T-cell (primary cell): Measurements from ENCODE around the gene ZNHIT1. TPM values are rescaled to one million over a fixed set of nuclear protein-coding genes. Genes with fewer than 3 reads are reported as not detected.
A peak's percentile ranks its signal among the peaks of the same experiment; 100 is the strongest.

Experiments
- ATAC-seq, 4 experiments: fragments of 200-7000 bp in 3 of 4; fragments of 150-1000 bp in 1 of 4; cut with Tn5 transposase; replicated peaks in 1 of 4; 1 replicate in 3 of 4; 2 replicates in 1 of 4; pipeline ENCODE4 v1.10.0; 2021; ENCODE audit warnings: moderate library complexity in 3 of 4, mild to moderate bottlenecking in 2 of 4, moderate number of reproducible peaks in 1 of 4
- CTCF ChIA-PET, 2 donors: fragments of 300-600 bp; sonication (Branson Sonifier 250); formaldehyde crosslinking; loops; one replicate each; lab custom pipeline; 2022; ENCODE audit warnings: antibody characterized with exemption in 2 of 2; lab: Charles Lee
- POLR2A ChIA-PET, 2 donors: fragments of 300-600 bp; sonication (Branson Sonifier 250); formaldehyde crosslinking; loops; one replicate each; lab custom pipeline; 2022; ENCODE audit warnings: antibody characterized with exemption in 2 of 2; lab: Charles Lee
- DNase-seq, 35 experiments: peaks; one replicate each; pipeline versions ENCODE4 v3.0.0 to v3.0.0-alpha.2; 2013 to 2023
- H3K27ac ChIP-seq: one replicate; pipeline ENCODE4 v1.5.1; 2013; ENCODE audit warnings: low read length
- H3K27me3 ChIP-seq, 2 experiments: replicated peaks in 1 of 2; 1 replicate in 1 of 2; 2 replicates in 1 of 2; pipeline versions ENCODE4 v1.6.1 to v1.7.0; 2013; ENCODE audit warnings: low read length in 1 of 2, mixed read lengths in 1 of 2; ENCODE audit not compliant: control insufficient read depth in 2 of 2, insufficient read depth in 2 of 2; ENCODE audit errors: extremely low read depth in 1 of 2
- H3K36me3 ChIP-seq, 2 donors: 1 replicate in 1 of 2; 2 replicates in 1 of 2; pipeline versions ENCODE4 v1.6.1 to v1.7.0; 2013; ENCODE audit warnings: low read length in 1 of 2; ENCODE audit not compliant: control insufficient read depth in 2 of 2, insufficient read depth in 1 of 2; ENCODE audit errors: extremely low read depth in 1 of 2
- H3K4me1 ChIP-seq, 2 experiments: 1 replicate in 1 of 2; 2 replicates in 1 of 2; pipeline versions ENCODE4 v1.6.1 to v1.7.0; 2013; ENCODE audit warnings: low read length in 2 of 2, mixed read lengths in 1 of 2; ENCODE audit not compliant: insufficient read depth in 2 of 2, control insufficient read depth in 1 of 2; ENCODE audit errors: extremely low read depth in 1 of 2
- H3K4me3 ChIP-seq, 2 donors: 1 replicate in 1 of 2; 2 replicates in 1 of 2; pipeline versions ENCODE4 v1.5.1 to v1.7.0; 2013; ENCODE audit warnings: mild to moderate bottlenecking in 2 of 2, low read length in 1 of 2, moderate library complexity in 1 of 2; ENCODE audit not compliant: control insufficient read depth in 1 of 2; ENCODE audit errors: extremely low read depth in 1 of 2
- H3K9me3 ChIP-seq: 2 replicates; pipeline ENCODE4 v1.7.0; 2013
- H3K27ac Mint-ChIP-seq, 2 donors: one replicate each; pipeline ENCODE4 v1.8.0; 2020 to 2021; ENCODE audit warnings: mild to moderate bottlenecking in 2 of 2, mixed read lengths in 2 of 2
- H3K27me3 Mint-ChIP-seq, 2 donors: one replicate each; pipeline ENCODE4 v1.8.0; 2021 to 2022; ENCODE audit warnings: mixed read lengths in 2 of 2
- H3K36me3 Mint-ChIP-seq: one replicate; pipeline ENCODE4 v1.8.0; 2021; ENCODE audit warnings: mixed read lengths
- H3K4me1 Mint-ChIP-seq, 3 donors: one replicate each; pipeline ENCODE4 v1.8.0; 2020 to 2022; ENCODE audit warnings: mixed read lengths in 3 of 3, mild to moderate bottlenecking in 1 of 3
- H3K4me3 Mint-ChIP-seq, 3 donors: one replicate each; pipeline ENCODE4 v1.8.0; 2020 to 2022; ENCODE audit warnings: mild to moderate bottlenecking in 3 of 3, mixed read lengths in 3 of 3, moderate library complexity in 3 of 3
- H3K9me3 Mint-ChIP-seq, 3 donors: one replicate each; pipeline ENCODE4 v1.8.0; 2020 to 2022; ENCODE audit warnings: mixed read lengths in 3 of 3
- WGBS: methylation state at CpG from one replicate; pipeline ENCODE4 v1.1.5; 2013; ENCODE audit warnings: missing lambda C conversion rate; ENCODE audit not compliant: insufficient coverage; 5-methylcytosine and 5-hydroxymethylcytosine counted together
- total RNA-seq, 35 experiments: library from RNA in 6 of 35; stranded (reverse) in 6 of 35; fragments of 120-200 nt in 1 of 35; gene quantifications; one replicate each; pipeline versions ENCODE4 v1.2.1 to v1.2.4 and lab custom pipeline; 2013 to 2026

ZNHIT1 gene
- total RNA-seq, 5 donors from 2014 or later (not counting 1 experiment from before 2014, with no cell fraction given): 32.9 to 54.1 (median 50.4) TPM

GRCh38 chr7:101211501-101211900, 6.5 kb upstream of the ZNHIT1 start:
- H3K4me3 ChIP-seq: no peak overlapping the region
- ChIA-PET CTCF (no interaction called here), POLR2A (no interaction called here)
- 95% methylated on average over 22 of the region's 24 CpGs for WGBS
- H3K36me3 ChIP-seq: peaks cover 18 to 27% of the 10 kb centered on the region in 2 donors
- Mint-ChIP-seq H3K4me3 (no peak overlapping the region), H3K4me1 (peaks cover 4 to 10% (median 9%) of the 10 kb centered on the region in 3 donors), H3K36me3 (peaks cover 17% of the 10 kb centered on the region), H3K27ac (no peak overlapping the region), H3K27me3 (no peaks in the 10 kb centered on the region), H3K9me3 (no peaks in the 10 kb centered on the region)
- no peaks in the 10 kb centered on the region for H3K27me3 ChIP-seq
- no peaks in the 10 kb centered on the region for H3K9me3 ChIP-seq
- no peak overlapping the region for H3K27ac ChIP-seq
- ATAC-seq: no peak
- no peak for DNase-seq
- H3K4me1 ChIP-seq: peaks cover 0 to 9% of the 10 kb centered on the region in 2 experiments

GRCh38 chr7:101212014-101212413, 6.0 kb upstream of the ZNHIT1 start:
- H3K4me1 ChIP-seq: peaks cover 3 to 14% of the 10 kb centered on the region in 2 experiments
- POLR2A ChIA-PET: no interaction called here
- no peak for DNase-seq
- Mint-ChIP-seq H3K9me3 (no peaks in the 10 kb centered on the region), H3K4me1 (peaks cover 8 to 14% (median 13%) of the 10 kb centered on the region in 3 donors), H3K36me3 (peaks cover 14% of the 10 kb centered on the region), H3K27me3 (no peaks in the 10 kb centered on the region), H3K4me3 (no peak overlapping the region), H3K27ac (no peak overlapping the region)
- H3K4me3 ChIP-seq: no peak overlapping the region
- H3K27me3 ChIP-seq: no peaks in the 10 kb centered on the region
- WGBS: 93% methylated on average over 6 of the region's 8 CpGs
- H3K36me3 ChIP-seq: peaks cover 18 to 27% of the 10 kb centered on the region in 2 donors
- no peak for ATAC-seq
- H3K27ac ChIP-seq: no peak overlapping the region
- no peaks in the 10 kb centered on the region for H3K9me3 ChIP-seq
- CTCF ChIA-PET: no interaction called here

GRCh38 chr7:101216001-101216859, 1.7 kb upstream of the ZNHIT1 start:
- H3K36me3 ChIP-seq: peaks cover 4 to 19% of the 10 kb centered on the region in 2 donors
- DNase-seq (no peak), ATAC-seq (no peak)
- WGBS: 74% methylated on average over 10 of the region's 31 CpGs
- H3K9me3 Mint-ChIP-seq: no peaks in the 10 kb centered on the region
- CTCF ChIA-PET: interaction anchor here (0.6 to 4.6 kb wide), 3 partner anchors 28 to 339 kb away, joined by 7 to 39 read pairs (median 22); no protein-coding TSS in a partner anchor
- H3K36me3 Mint-ChIP-seq: peaks cover 3% of the 10 kb centered on the region
- no peaks in the 10 kb centered on the region for H3K27me3 Mint-ChIP-seq
- H3K4me3 Mint-ChIP-seq: peak overlapping the region; percentile 90 to 96 (median 95)
- H3K27me3 ChIP-seq: no peaks in the 10 kb centered on the region
- POLR2A ChIA-PET: interaction anchor here in 1 of 2 donors (0.7 kb wide), 1 partner anchor 661 kb away, joined by 3 read pairs; no protein-coding TSS in a partner anchor
- H3K4me1 ChIP-seq: peaks cover 7 to 49% of the 10 kb centered on the region in 2 experiments
- peak overlapping the region; percentile 65 to 86 for H3K27ac Mint-ChIP-seq
- H3K9me3 ChIP-seq: no peaks in the 10 kb centered on the region
- peak overlapping the region; percentile 32 for H3K27ac ChIP-seq
- H3K4me3 ChIP-seq: peak overlapping the region; percentile 88 to 95
- H3K4me1 Mint-ChIP-seq: peaks cover 35 to 47% (median 43%) of the 10 kb centered on the region in 3 donors

GRCh38 chr7:101216860-101217387, 1.0 kb upstream of the ZNHIT1 start:
- WGBS: 4% methylated on average over 33 of the region's 34 CpGs
- peak overlapping the region; percentile 65 to 86 for H3K27ac Mint-ChIP-seq
- CTCF ChIA-PET: interaction anchor here in 1 of 2 donors (0.7 to 4.6 kb wide), 3 partner anchors 27 to 120 kb away, joined by 3 to 39 read pairs (median 22); no protein-coding TSS in a partner anchor
- DNase-seq (peak in 2 of 35 experiments; percentile 13 to 19), ATAC-seq (peak in 3 of 4 experiments; percentile 10 to 13 (median 13))
- H3K27me3 Mint-ChIP-seq: no peaks in the 10 kb centered on the region
- H3K27ac ChIP-seq: peak overlapping the region; percentile 77
- H3K4me1 Mint-ChIP-seq: peaks cover 42 to 52% (median 47%) of the 10 kb centered on the region in 3 donors
- H3K4me1 ChIP-seq: peaks cover 7 to 54% of the 10 kb centered on the region in 2 experiments
- H3K36me3 Mint-ChIP-seq: peaks cover 8% of the 10 kb centered on the region
- no peaks in the 10 kb centered on the region for H3K9me3 Mint-ChIP-seq
- peak overlapping the region; percentile 90 to 96 (median 95) for H3K4me3 Mint-ChIP-seq
- H3K27me3 ChIP-seq: no peaks in the 10 kb centered on the region
- H3K36me3 ChIP-seq: peaks cover 4 to 16% of the 10 kb centered on the region in 2 donors
- H3K4me3 ChIP-seq: peak overlapping the region; percentile 88 to 95
- H3K9me3 ChIP-seq: no peaks in the 10 kb centered on the region
- POLR2A ChIA-PET: interaction anchor here in 1 of 2 donors (0.6 to 0.7 kb wide), 3 partner anchors 36 to 1808 kb away, joined by 3 to 4 read pairs (median 3); partner anchors contain the start of gene BUD31

GRCh38 chr7:101218236-101219125, 516 bp downstream of the ZNHIT1 start:
- DNase-seq: no peak
- Histone ChIP-seq H3K4me1 (peaks cover 7 to 56% of the 10 kb centered on the region in 2 experiments), H3K9me3 (no peaks in the 10 kb centered on the region), H3K27ac (peak overlapping the region; percentile 40), H3K36me3 (peaks cover 10 to 18% of the 10 kb centered on the region in 2 donors), H3K4me3 (peak overlapping the region; percentile 88 to 95), H3K27me3 (no peaks in the 10 kb centered on the region)
- H3K27ac Mint-ChIP-seq: peak overlapping the region; percentile 81 to 86
- peaks cover 45 to 57% (median 51%) of the 10 kb centered on the region in 3 donors for H3K4me1 Mint-ChIP-seq
- no peaks in the 10 kb centered on the region for H3K27me3 Mint-ChIP-seq
- peaks cover 12% of the 10 kb centered on the region for H3K36me3 Mint-ChIP-seq
- ATAC-seq: no peak
- peak overlapping the region; percentile 90 to 96 (median 95) for H3K4me3 Mint-ChIP-seq
- POLR2A ChIA-PET: interaction anchor here in 1 of 2 donors (0.6 to 1.8 kb wide), 7 partner anchors 26 to 103 kb away, joined by 3 to 11 read pairs (median 3); partner anchors contain the start of genes FIS1, IFT22 and VGF
- no peaks in the 10 kb centered on the region for H3K9me3 Mint-ChIP-seq
- CTCF ChIA-PET: interaction anchor here (0.5 to 4.6 kb wide), 14 partner anchors 14 to 513 kb away, joined by 3 to 39 read pairs (median 6); partner anchors contain the start of gene FIS1 (in 1 of the 2)
- WGBS: 15% methylated on average over 5 of the region's 26 CpGs
